ENCODE data around the gene TRDN.

Gene TRDN

GRCh38 chr6:123352705-123353104, 284.0 kb downstream of the TRDN start:
- DNase-seq (ENCODE audit: low spot score) = no peak
- in situ Hi-C loops (cut with MboI; ENCODE audit: low sequenced_read_pairs, unreplicated experiment) = no loop called here
- no peak for TF ChIP-seq CTCF (IDR thresholded peaks at IDR 0.05; ENCODE audit: borderline replicate concordance, control extremely low read depth, extremely low read depth, insufficient read depth, missing control alignments)

GRCh38 chr6:123352279-123352678, 284.5 kb downstream of the TRDN start:
- no peak for DNase-seq (ENCODE audit: low spot score)
- TF ChIP-seq CTCF (IDR thresholded peaks at IDR 0.05; ENCODE audit: borderline replicate concordance, control extremely low read depth, extremely low read depth, insufficient read depth, missing control alignments) = no peak
- in situ Hi-C loops (cut with MboI; ENCODE audit: low sequenced_read_pairs, unreplicated experiment) = no loop called here

- TF ChIP-seq CTCF (IDR thresholded peaks at IDR 0.05; ENCODE audit: borderline replicate concordance, control extremely low read depth, extremely low read depth, insufficient read depth, missing control alignments) = no peak
- in situ Hi-C loops (cut with MboI; ENCODE audit: low sequenced_read_pairs, unreplicated experiment) = no loop called here
- DNase-seq (ENCODE audit: low spot score) = no peak
Observed at GRCh38 chr6:123343836-123344235, 292.9 kb downstream of the TRDN start.

- in situ Hi-C loops (cut with MboI; ENCODE audit: low sequenced_read_pairs, unreplicated experiment) = no loop called here
- no peak for TF ChIP-seq CTCF (IDR thresholded peaks at IDR 0.05; ENCODE audit: borderline replicate concordance, control extremely low read depth, extremely low read depth, insufficient read depth, missing control alignments)
- DNase-seq (ENCODE audit: low spot score) = no peak
Observed at GRCh38 chr6:123338394-123338793, 298.4 kb downstream of the TRDN start.

- no peak for DNase-seq (ENCODE audit: low spot score)
- no peak for TF ChIP-seq CTCF (IDR thresholded peaks at IDR 0.05; ENCODE audit: borderline replicate concordance, control extremely low read depth, extremely low read depth, insufficient read depth, missing control alignments)
- in situ Hi-C loops (cut with MboI; ENCODE audit: low sequenced_read_pairs, unreplicated experiment) = no loop called here
Observed at GRCh38 chr6:123333000-123333756, 303.6 kb downstream of the TRDN start.

- TF ChIP-seq CTCF (IDR thresholded peaks at IDR 0.05; ENCODE audit: borderline replicate concordance, control extremely low read depth, extremely low read depth, insufficient read depth, missing control alignments) = no peak
- in situ Hi-C loops (cut with MboI; ENCODE audit: low sequenced_read_pairs, unreplicated experiment) = no loop called here
- no peak for DNase-seq (ENCODE audit: low spot score)
Observed at GRCh38 chr6:123332070-123332469, 304.7 kb downstream of the TRDN start.

Measured in GM13976 (cell line).